Activated T-helper 1 cell treated with anti-CD3 and anti-CD28 coated beads, Interleukin-12 subunit alpha, Interleukin-12 subunit beta, Interleukin-2, Interleukin-4 antibody, amounts not matched to agents 30 ng/mL and 10 ng/mL and 1 ng/mL, durations not matched to agents 14 hours and 24 hours and 36 hours (primary cell): ENCODE results near the gene SERF2. TPM values are rescaled to one million over a fixed set of nuclear protein-coding genes. Genes with fewer than 3 reads are reported as not detected.
"Not testable (repeated sequence)": the region's sequence is repeated elsewhere in the genome, so short reads cannot be mapped to it uniquely, and the experiment has no call there.

ENCODE experiments used
- DNase-seq: peaks from one replicate; pipeline ENCODE4 v3.0.0; 2021; ENCODE audit warnings: low spot score
- H3K27ac Mint-ChIP-seq: one replicate; pipeline ENCODE4 v1.8.0; 2021; ENCODE audit warnings: mild to moderate bottlenecking, mixed read lengths
- H3K27me3 Mint-ChIP-seq: one replicate; pipeline ENCODE4 v1.8.0; 2022; ENCODE audit warnings: mild to moderate bottlenecking, moderate library complexity, mixed read lengths; ENCODE audit not compliant: insufficient read depth
- H3K36me3 Mint-ChIP-seq: one replicate; pipeline ENCODE4 v1.8.0; 2021; ENCODE audit warnings: low read depth, mixed read lengths
- H3K4me1 Mint-ChIP-seq: one replicate; pipeline ENCODE4 v1.8.0; 2021; ENCODE audit warnings: low read depth, mixed read lengths
- H3K4me3 Mint-ChIP-seq: one replicate; pipeline ENCODE4 v1.8.0; 2021; ENCODE audit warnings: mild to moderate bottlenecking, moderate library complexity, mixed read lengths
- H3K9me3 Mint-ChIP-seq: one replicate; pipeline ENCODE4 v1.8.0; 2021; ENCODE audit warnings: mixed read lengths
- intact Hi-C: fragments of 100-400 bp; cut with micrococcal nuclease; formaldehyde crosslinking; loops from one replicate; pipeline ENCODE4 v1.15.1; 2024
- total RNA-seq: library from RNA; stranded (reverse); gene quantifications from 2 replicates; pipeline ENCODE4 v1.2.3, GENCODE V29; 2022

SERF2 gene
- total RNA-seq, result 531 and 540 TPM in 2 replicates

DNA sequence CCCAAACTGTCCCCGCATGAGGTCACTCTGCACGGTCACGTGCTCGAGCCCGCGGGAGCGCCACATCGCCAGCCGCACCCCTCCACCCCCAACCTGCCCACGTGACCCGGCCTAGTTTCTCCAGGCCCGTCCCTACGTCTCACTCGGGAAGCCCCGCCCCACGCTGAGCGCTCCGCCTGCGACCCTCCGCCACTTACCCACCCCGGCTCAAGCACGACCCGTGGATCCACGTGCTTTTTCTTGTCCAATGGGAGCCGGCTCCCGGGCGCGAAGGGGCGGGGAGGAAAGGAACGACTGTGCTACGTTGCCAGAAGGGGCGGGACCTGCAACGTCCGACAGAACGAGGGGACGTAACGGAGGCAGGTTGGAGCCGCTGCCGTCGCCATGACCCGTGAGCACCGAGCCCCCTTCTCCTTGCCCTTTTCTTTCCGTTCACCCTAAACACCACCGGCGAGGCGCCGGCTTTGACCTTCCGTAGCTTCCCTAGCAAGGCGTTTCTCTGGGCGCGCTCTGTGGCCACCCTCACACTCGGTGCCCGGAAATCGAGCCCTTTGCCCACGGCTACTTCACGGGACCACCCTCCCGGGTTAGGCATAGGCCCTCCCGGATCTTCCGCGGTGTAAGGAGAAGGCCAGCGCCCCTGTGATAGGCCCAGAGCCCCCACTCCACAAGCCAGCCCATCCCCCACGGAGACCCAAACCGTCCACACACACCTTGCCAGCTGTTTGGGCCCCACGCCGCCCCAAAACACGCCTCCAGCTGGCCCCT lies at the start of gene SERF2:
Gene SERF2 (plus strand): TSS at position 328 of the 768 bp plus-strand sequence. CDS start 57 bp downstream, at position 385.
- peak; percentile 99 for DNase-seq
- H3K27me3 Mint-ChIP-seq, result no peaks in the 10 kb centered on the region
- peaks cover 43% of the 10 kb centered on the region for H3K4me1 Mint-ChIP-seq
- H3K36me3 Mint-ChIP-seq, result peaks cover 41% of the 10 kb centered on the region
- H3K4me3 Mint-ChIP-seq, result peak within 1 kb of the TSS; percentile 97
- H3K9me3 Mint-ChIP-seq, result no peaks in the 10 kb centered on the region
- intact Hi-C loops, result loop anchor here (1.0 kb wide), 5 partner anchors 8 to 635 kb away; partner anchors contain the start of genes CTDSPL2, ELL3, HYPK and MFAP1
- H3K27ac Mint-ChIP-seq, result peak within 1 kb of the TSS; percentile 94

DNA sequence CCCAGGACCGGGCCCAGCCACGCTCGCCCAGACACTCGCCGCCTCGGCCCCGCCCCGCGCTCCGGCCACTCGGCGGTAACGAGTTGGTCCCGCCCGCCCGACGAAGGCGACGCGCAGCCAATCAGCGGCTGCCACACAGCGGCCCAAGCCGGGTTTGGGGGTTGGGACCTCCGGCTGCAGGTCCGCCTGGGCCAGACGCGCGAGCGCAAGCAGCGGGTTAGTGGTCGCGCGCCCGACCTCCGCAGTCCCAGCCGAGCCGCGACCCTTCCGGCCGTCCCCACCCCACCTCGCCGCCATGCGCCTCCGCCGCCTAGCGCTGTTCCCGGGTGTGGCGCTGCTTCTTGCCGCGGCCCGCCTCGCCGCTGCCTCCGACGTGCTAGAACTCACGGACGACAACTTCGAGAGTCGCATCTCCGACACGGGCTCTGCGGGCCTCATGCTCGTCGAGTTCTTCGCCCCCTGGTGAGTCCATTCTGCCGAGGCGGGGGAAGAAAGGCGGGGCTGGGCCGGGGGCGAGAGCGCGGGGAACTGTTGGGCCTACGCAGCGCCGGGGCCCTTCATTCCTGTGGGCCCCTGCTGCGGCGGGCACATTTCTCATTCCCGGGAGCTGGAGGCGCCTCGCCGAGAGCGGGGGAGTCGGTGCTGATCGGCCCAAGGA lies 45.7 kb upstream of the SERF2 start, which contains the start of gene PDIA3:
Gene PDIA3 (plus strand): TSS at position 194 of the 658 bp plus-strand sequence. CDS start 102 bp downstream, at position 296.
- H3K27ac Mint-ChIP-seq, result peak within 1 kb of the TSS; percentile 98
- peaks cover 14% of the 10 kb centered on the region for H3K36me3 Mint-ChIP-seq
- peak within 1 kb of the TSS; percentile 97 for H3K4me3 Mint-ChIP-seq
- H3K27me3 Mint-ChIP-seq, H3K9me3 Mint-ChIP-seq: not testable (repeated sequence)
- intact Hi-C loops, result loop anchor here (1.0 to 5.0 kb wide), 4 partner anchors 78 to 681 kb away; partner anchors contain the start of genes CTDSPL2, LCMT2 and MFAP1
- peaks cover 28% of the 10 kb centered on the region for H3K4me1 Mint-ChIP-seq
- DNase-seq, result peak; percentile 92

DNA sequence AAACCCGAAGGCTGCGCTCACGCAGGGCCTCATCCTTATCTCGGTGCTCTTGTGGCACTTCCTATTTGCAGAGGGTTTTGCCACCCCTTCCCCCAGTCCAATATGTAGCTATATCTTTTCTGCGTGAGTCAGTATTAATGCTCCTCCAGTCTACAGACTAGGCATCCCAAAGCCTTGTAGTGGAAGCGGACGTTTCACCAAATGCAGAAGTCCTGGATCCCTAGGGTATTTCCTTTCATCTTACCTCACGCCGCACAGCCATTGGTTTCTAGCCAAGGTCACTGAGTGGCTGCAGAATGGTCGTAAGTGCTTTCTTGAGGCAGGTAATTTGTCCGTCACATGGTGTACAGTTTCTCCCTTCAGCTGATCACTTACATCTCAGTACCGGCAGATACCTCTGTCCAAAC lies 45.2 kb upstream of the SERF2 start:
- H3K4me1 Mint-ChIP-seq, result peaks cover 32% of the 10 kb centered on the region
- DNase-seq, H3K27me3 Mint-ChIP-seq, H3K9me3 Mint-ChIP-seq: not testable (repeated sequence)
- peak overlapping the region; percentile 98 for H3K27ac Mint-ChIP-seq
- H3K36me3 Mint-ChIP-seq, result peaks cover 16% of the 10 kb centered on the region
- peak overlapping the region; percentile 97 for H3K4me3 Mint-ChIP-seq
- intact Hi-C loops, result loop anchor here (1.0 to 5.0 kb wide), 4 partner anchors 77 to 680 kb away; partner anchors contain the start of genes CTDSPL2, LCMT2 and MFAP1

DNA sequence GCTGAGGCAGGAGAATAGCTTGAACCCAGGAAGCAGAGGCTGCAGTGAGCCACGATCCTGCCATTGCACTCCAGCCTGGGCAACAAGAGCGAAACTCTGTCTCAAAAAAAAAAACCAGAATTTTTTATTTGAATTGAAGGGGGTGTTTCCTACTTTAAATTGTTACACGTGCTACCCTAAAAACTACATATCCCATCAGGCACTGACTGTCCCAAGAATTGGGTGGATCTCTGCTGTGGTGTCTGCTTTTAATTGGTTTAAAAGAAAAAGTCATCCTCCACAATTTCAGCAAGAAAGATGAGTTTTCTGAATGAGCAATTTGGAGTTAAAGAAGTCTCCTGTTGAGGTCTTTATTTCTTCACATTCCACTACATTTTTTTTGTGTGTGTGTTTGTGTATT lies 43.7 kb upstream of the SERF2 start:
- no peak for DNase-seq
- Mint-ChIP-seq H3K36me3 (peaks cover 20% of the 10 kb centered on the region), H3K4me3 (peak overlapping the region; percentile 97), H3K4me1 (peaks cover 42% of the 10 kb centered on the region), H3K27ac (no peak overlapping the region), H3K9me3 (no peaks in the 10 kb centered on the region), H3K27me3 (no peaks in the 10 kb centered on the region)
- intact Hi-C loops, result loop anchor here (2.0 to 5.0 kb wide), 3 partner anchors 28 to 679 kb away; partner anchors contain the start of genes CTDSPL2, ELL3 and TP53BP1

DNA sequence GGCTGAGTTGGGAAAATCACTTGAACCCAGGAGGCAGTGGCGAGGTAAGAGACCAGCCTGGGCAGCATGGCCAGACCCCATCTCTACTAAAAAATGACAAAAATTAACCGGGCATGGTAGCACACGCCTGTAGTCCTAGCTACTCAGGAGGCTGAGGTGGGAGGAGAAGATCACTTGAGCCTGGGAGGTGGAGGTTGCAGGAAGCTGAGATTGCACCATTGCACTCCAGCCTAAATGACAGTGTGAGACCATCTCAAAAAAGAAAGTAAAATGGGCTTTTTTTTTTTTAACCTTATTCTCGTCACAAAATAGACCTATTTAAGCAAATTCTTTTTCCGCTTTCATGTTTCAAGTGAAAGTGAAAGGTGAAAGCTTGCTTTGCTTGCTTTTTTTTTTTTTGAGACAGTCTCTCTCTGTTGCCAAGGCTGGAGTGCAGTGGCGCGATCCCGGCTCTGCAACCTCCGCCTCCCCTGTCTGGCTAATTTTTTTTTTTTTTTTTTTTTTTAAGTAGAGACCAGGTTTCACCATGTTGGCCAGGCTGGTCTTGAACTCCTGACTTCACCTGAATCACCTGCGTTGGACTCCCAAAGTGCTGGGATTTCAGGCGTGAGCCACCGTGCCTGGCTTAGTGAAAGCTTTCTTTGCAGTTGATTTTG lies 42.3 kb upstream of the SERF2 start:
- Mint-ChIP-seq H3K27me3 (no peaks in the 10 kb centered on the region), H3K9me3 (no peaks in the 10 kb centered on the region), H3K4me3 (peak overlapping the region; percentile 66), H3K36me3 (peaks cover 20% of the 10 kb centered on the region), H3K4me1 (peaks cover 39% of the 10 kb centered on the region), H3K27ac (peak overlapping the region; percentile 78)
- intact Hi-C loops, result loop anchor here (1.0 to 5.0 kb wide), 7 partner anchors 19 to 677 kb away; partner anchors contain the start of genes CTDSPL2, ELL3, HYPK and SERF2
- DNase-seq, result peak; percentile 49

DNA sequence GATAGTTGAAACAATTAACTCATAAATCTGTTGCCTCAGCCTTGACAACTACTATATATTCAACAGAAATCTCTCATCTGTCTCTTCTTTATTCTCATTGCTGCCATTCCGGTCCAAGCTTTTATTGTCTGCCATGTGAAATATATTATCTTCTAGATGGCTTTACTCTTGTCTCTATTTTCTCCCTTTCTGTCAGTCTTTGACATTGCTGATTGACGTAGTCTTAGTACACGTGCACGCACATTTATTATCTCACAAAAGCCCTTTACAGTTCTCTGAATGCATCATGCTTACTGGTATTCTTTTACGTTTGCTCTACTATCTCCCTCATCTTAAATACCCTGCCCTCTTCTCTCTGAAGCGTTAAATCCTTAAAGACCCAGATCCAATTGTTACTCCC lies 40.2 kb upstream of the SERF2 start:
- peak overlapping the region; percentile 3 for H3K4me3 Mint-ChIP-seq
- intact Hi-C loops, result loop anchor here (2.0 kb wide), 2 partner anchors 17 to 49 kb away; partner anchors contain the start of genes HYPK and SERINC4
- H3K4me1 Mint-ChIP-seq, result peaks cover 42% of the 10 kb centered on the region
- no peak for DNase-seq
- no peaks in the 10 kb centered on the region for H3K9me3 Mint-ChIP-seq
- no peak overlapping the region for H3K27ac Mint-ChIP-seq
- H3K36me3 Mint-ChIP-seq, result peaks cover 28% of the 10 kb centered on the region
- no peaks in the 10 kb centered on the region for H3K27me3 Mint-ChIP-seq

DNA sequence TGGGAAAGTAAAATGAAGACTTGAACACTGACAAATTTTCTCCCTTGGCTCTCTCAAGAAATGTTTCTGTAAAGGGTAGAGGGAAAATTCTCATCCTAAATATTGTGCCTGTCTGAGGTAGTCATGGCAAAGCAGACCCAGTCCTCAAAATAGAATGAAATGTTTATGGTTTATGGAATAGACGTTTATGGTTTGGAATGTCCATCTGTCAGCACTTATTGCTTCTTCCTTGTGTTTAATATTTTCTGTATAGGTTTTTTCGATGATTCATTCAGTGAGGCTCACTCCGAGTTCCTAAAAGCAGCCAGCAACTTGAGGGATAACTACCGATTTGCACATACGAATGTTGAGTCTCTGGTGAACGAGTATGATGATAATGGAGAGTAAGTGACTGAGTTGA lies 29.3 kb upstream of the SERF2 start:
- Mint-ChIP-seq H3K4me3 (no peak overlapping the region), H3K9me3 (no peaks in the 10 kb centered on the region), H3K27me3 (no peaks in the 10 kb centered on the region), H3K27ac (no peak overlapping the region), H3K4me1 (peaks cover 10% of the 10 kb centered on the region), H3K36me3 (peaks cover 47% of the 10 kb centered on the region)
- no peak for DNase-seq
- intact Hi-C loops, result no loop called here

DNA sequence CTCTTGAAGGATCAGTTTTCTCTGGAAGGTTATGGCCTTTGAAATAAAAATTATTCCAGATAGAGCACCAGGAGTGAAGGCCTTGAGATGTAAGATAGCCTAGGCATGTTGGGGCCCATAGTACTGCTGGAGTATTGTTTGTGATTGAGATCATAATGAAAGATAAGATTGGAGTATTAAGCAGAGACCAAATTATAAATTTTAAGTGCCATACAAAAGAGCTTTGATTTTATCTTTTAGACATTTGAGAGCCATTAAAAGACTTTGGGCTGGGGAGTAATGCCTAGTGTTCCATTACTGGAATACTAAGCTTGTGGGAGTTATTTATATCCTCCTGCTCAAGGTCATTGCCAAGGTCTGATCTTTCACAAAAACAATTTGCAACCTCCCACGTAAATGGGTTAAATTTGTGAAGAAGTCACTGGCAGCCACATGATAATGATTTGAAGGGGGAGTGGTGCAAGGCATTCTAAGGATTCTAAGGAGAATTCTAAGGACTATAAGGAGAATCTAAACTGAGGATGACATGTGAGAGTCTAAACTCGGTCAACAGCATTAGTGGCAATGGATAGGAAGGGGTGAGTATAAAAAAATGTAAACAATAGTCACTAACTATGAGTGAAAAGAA lies 28.2 kb upstream of the SERF2 start:
- H3K27me3 Mint-ChIP-seq, result no peaks in the 10 kb centered on the region
- no peak for DNase-seq
- no peak overlapping the region for H3K4me3 Mint-ChIP-seq
- H3K36me3 Mint-ChIP-seq, result peaks cover 54% of the 10 kb centered on the region
- H3K27ac Mint-ChIP-seq, result no peak overlapping the region
- intact Hi-C loops, result no loop called here
- no peaks in the 10 kb centered on the region for H3K9me3 Mint-ChIP-seq
- peaks cover 10% of the 10 kb centered on the region for H3K4me1 Mint-ChIP-seq

DNA sequence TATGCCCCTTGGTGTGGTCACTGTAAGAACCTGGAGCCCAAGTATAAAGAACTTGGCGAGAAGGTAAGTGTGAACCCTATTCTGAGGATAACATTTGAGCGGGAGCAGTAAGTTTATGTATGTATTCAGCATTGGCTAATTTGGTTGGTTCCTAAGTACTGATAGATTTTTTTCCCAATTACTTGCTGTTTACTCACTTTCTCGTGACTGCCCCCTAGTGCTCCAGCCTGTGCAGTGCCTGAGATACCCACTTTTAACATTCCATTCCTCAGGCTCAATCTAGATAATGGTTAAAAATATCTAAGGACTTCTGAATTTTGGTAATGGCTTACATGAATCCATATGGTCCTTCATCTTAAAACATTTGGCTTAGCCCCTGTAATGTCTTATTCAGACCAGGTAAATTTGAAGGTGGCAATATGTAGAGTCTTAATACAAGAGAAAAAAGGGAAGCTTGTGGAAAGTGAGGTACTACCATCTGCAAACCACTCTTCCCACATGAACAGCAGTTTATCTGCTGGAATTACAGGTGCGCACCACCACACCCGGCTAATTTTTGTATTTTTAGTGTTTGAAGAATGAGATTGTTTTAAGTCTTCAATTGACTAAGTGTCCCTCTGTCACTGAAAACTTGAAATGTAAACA lies 22.4 kb upstream of the SERF2 start:
- DNase-seq, result peak; percentile 36
- H3K27me3 Mint-ChIP-seq, result no peaks in the 10 kb centered on the region
- peaks cover 8% of the 10 kb centered on the region for H3K4me1 Mint-ChIP-seq
- no peak overlapping the region for H3K4me3 Mint-ChIP-seq
- intact Hi-C loops, result loop anchor here (2.0 kb wide), 1 partner anchor 19 kb away; no protein-coding TSS in a partner anchor
- H3K27ac Mint-ChIP-seq, result no peak overlapping the region
- no peaks in the 10 kb centered on the region for H3K9me3 Mint-ChIP-seq
- peaks cover 64% of the 10 kb centered on the region for H3K36me3 Mint-ChIP-seq

DNA sequence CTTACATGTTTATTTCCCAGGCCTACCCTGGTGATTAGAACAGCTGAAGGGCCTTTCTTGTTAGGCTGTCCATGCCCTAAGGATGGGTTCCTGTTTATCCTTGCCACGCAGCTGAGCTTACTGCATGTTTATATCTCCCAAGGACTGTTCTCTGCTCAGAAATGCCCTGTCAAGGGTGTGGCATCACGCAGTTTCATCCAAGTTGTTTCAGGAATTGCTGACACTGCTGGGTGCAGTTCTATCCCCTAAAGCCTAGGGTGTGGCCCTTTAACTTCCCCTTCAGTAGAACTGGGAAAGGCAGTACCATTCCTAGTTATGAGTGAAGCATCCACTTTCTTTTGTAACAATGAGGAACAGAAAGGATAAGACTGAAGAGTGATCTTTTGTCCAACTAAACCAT lies 20.3 kb upstream of the SERF2 start:
- DNase-seq, result no peak
- Mint-ChIP-seq H3K9me3 (no peaks in the 10 kb centered on the region), H3K27me3 (no peaks in the 10 kb centered on the region), H3K36me3 (peaks cover 55% of the 10 kb centered on the region), H3K27ac (no peak overlapping the region), H3K4me1 (peaks cover 8% of the 10 kb centered on the region), H3K4me3 (no peak overlapping the region)
- intact Hi-C loops, result no loop called here

DNA sequence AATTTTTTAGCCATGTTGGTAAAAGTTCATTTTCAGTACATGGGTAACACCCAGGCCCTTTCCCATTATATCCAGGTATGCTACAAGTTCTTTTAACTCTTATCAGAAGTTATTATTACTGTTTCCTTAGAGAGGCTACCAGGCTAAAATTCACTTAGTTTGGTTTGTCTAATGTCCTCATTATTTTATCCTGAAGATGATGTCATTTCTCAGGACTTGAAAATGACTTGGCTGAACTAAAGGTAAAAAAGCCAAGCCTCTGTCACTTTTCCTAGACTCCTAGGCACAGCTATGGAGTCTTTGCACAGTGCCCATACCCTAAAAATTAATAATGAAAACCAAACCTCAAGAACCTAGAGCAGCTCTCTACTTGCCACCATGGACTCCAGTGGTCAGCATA lies 19.5 kb upstream of the SERF2 start:
- Mint-ChIP-seq H3K4me1 (peaks cover 16% of the 10 kb centered on the region), H3K27me3 (no peaks in the 10 kb centered on the region), H3K4me3 (no peak overlapping the region), H3K36me3 (peaks cover 53% of the 10 kb centered on the region), H3K27ac (no peak overlapping the region), H3K9me3 (no peaks in the 10 kb centered on the region)
- DNase-seq, result no peak
- intact Hi-C loops, result no loop called here

DNA sequence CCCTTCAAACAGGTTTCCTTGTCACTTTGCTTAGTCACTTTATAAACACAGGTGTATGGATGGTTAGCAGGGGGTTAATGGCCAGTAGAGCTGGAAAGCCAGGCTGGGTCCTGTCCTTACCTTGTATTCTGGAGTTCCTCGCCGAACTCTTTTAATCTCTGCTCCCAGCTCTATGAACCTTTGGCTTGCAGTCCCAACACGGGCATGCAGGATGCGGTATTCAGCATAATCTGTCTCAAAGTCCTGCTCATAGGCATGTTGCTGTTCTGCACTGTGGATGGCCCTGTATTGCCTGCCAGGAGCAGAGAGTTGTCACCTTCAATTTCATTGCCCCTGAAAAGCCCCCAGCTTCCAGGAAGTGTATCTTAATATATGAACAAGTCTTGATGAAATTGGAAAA lies 18.1 kb upstream of the SERF2 start:
- H3K27me3 Mint-ChIP-seq, result no peaks in the 10 kb centered on the region
- no peak overlapping the region for H3K4me3 Mint-ChIP-seq
- H3K27ac Mint-ChIP-seq, result no peak overlapping the region
- H3K9me3 Mint-ChIP-seq, result no peaks in the 10 kb centered on the region
- peaks cover 20% of the 10 kb centered on the region for H3K4me1 Mint-ChIP-seq
- DNase-seq, result no peak
- intact Hi-C loops, result no loop called here
- H3K36me3 Mint-ChIP-seq, result peaks cover 42% of the 10 kb centered on the region
